ENCODE measurements around the gene FASN.
A peak's percentile ranks its signal among the peaks of the same experiment; 100 is the strongest.

FASN gene

DNA sequence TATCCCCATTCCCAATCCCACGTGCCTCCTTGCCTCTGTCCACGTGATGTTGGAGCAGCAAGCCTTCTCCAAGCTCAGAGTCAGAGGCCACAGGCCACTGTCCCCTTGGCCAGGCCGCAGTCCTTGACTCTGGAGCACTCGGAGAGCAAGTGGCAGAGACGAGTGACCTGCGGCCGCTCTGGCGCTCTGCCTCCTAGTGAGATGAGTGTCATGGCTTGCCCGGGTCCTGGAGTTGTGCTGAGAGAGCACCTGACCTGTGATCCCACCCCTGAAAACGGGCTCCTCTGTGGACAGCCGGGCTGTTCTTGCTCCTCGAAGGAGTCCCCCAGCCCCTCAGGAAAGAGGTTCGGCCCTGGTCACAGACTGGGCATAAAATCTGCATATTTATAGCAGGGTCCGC, 10.0 kb upstream of the FASN start:
- TF ChIP-seq CTCF (IDR thresholded peaks at IDR 0.05; ENCODE audit: low read depth, low read length, missing control alignments), result no peak
- H3K4me3 ChIP-seq (ENCODE audit: low read depth, low read length), result no peak overlapping the region
- DNase-seq (ENCODE audit: low read depth), result no peak
- in situ Hi-C loops (cut with HindIII; ENCODE audit: low sequenced_read_pairs), result no loop called here

- DNase-seq (ENCODE audit: low read depth), result no peak
- TF ChIP-seq CTCF (IDR thresholded peaks at IDR 0.05; ENCODE audit: low read depth, low read length, missing control alignments), result peak; percentile 25
- in situ Hi-C loops (cut with HindIII; ENCODE audit: low sequenced_read_pairs), result no loop called here
- no peak overlapping the region for H3K4me3 ChIP-seq (ENCODE audit: low read depth, low read length)
Observed at GRCh38 chr17:82107341-82107860, 9.4 kb upstream of the FASN start.

GRCh38 chr17:82106688-82107305, 8.8 kb upstream of the FASN start:
- H3K4me3 ChIP-seq (ENCODE audit: low read depth, low read length), result no peak overlapping the region
- no peak for DNase-seq (ENCODE audit: low read depth)
- in situ Hi-C loops (cut with HindIII; ENCODE audit: low sequenced_read_pairs), result no loop called here
- TF ChIP-seq CTCF (IDR thresholded peaks at IDR 0.05; ENCODE audit: low read depth, low read length, missing control alignments), result no peak

GRCh38 chr17:82105882-82106687, 8.0 kb upstream of the FASN start:
- TF ChIP-seq CTCF (IDR thresholded peaks at IDR 0.05; ENCODE audit: low read depth, low read length, missing control alignments), result peak; percentile 38
- in situ Hi-C loops (cut with HindIII; ENCODE audit: low sequenced_read_pairs), result no loop called here
- DNase-seq (ENCODE audit: low read depth), result no peak
- no peak overlapping the region for H3K4me3 ChIP-seq (ENCODE audit: low read depth, low read length)

GRCh38 chr17:82105417-82105881, 7.4 kb upstream of the FASN start:
- in situ Hi-C loops (cut with HindIII; ENCODE audit: low sequenced_read_pairs), result no loop called here
- DNase-seq (ENCODE audit: low read depth), result no peak
- H3K4me3 ChIP-seq (ENCODE audit: low read depth, low read length), result no peak overlapping the region
- no peak for TF ChIP-seq CTCF (IDR thresholded peaks at IDR 0.05; ENCODE audit: low read depth, low read length, missing control alignments)

DNA sequence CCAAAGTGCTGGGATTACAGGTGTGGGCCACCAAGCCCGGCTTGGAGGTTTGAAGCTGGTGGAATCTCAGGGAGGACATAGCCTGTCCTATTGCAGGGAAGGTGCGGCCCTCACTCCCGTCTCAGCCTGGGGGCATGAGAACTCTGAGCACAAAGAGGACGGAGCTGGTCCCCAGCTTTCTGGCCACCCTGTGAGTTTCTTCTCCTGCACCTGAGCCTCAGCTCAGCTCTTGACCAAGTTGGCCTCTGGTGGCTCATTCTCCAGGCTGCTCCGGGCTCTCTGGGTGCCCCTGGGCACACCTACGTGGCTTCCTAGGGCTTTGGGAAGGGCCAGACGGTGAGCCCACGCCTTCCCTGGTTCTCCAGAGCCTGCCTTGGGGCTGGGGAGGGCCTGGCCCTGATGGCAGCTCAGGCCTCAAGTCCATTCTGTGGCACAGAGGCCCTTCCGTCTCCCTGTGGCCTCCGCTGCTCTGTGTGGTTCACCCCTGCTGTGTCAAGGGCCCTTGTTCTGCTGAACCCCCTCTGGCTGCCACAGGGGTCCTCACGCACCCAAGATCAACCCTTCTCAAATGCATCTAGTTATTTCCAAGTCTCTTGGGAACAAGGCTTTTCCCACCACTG, 6.9 kb upstream of the FASN start:
- no peak for TF ChIP-seq CTCF (IDR thresholded peaks at IDR 0.05; ENCODE audit: low read depth, low read length, missing control alignments)
- no peak for DNase-seq (ENCODE audit: low read depth)
- in situ Hi-C loops (cut with HindIII; ENCODE audit: low sequenced_read_pairs), result no loop called here
- H3K4me3 ChIP-seq (ENCODE audit: low read depth, low read length), result no peak overlapping the region
